SU-DHL-6 (cell line): ENCODE data around the gene MAPK11.

Experiments used
- H2AFZ ChIP-seq: fragments of 200-600 bp; sonication (generic); 2 replicates; pipeline ENCODE4 v1.6.1; 2014; ENCODE audit warnings: low read depth, mild to moderate bottlenecking, moderate library complexity, mixed read lengths, antibody characterized with exemption, low read length; ENCODE audit not compliant: severe bottlenecking
- H3F3A ChIP-seq: fragments of 200-600 bp; shearing (Covaris generic); 2 replicates; pipeline ENCODE4 v1.6.0; 2016; ENCODE audit warnings: antibody characterized with exemption, mild to moderate bottlenecking; ENCODE audit not compliant: insufficient read depth
- H3K27ac ChIP-seq: fragments of 200-600 bp; sonication (generic); 2 replicates; pipeline ENCODE4 v1.5.1; 2016; ENCODE audit warnings: low read depth, mild to moderate bottlenecking, low read length, moderate library complexity, mixed read lengths
- H3K27me3 ChIP-seq: fragments of 200-600 bp; sonication (generic), shearing (Covaris generic); 2 replicates; pipeline ENCODE4 v1.6.0; 2014; ENCODE audit warnings: mild to moderate bottlenecking, low read length
- H3K36me3 ChIP-seq: fragments of 200-600 bp; sonication (generic); 2 replicates; pipeline ENCODE4 v1.6.1; 2014; ENCODE audit warnings: mild to moderate bottlenecking, low read length, mixed read lengths
- H3K4me2 ChIP-seq: fragments of 300-600, 200-600 bp; shearing (Covaris generic), sonication (generic); 2 replicates; pipeline ENCODE4 v1.6.0; 2014; ENCODE audit warnings: low read length, low read depth, mild to moderate bottlenecking; ENCODE audit not compliant: poor library complexity, severe bottlenecking
- H3K4me3 ChIP-seq: fragments of 200-600 bp; sonication (generic); 2 replicates; pipeline ENCODE4 v1.5.1; 2014; ENCODE audit warnings: antibody characterized with exemption, low read length, mild to moderate bottlenecking, mixed read lengths; ENCODE audit not compliant: insufficient read depth, poor library complexity, severe bottlenecking
- H3K79me2 ChIP-seq: fragments of 200-600 bp; sonication (generic); 2 replicates; pipeline ENCODE4 v1.6.1; 2014; ENCODE audit warnings: mild to moderate bottlenecking, low read length, moderate library complexity; ENCODE audit not compliant: insufficient read depth
- H3K9ac ChIP-seq: fragments of 200-600 bp; sonication (generic); 2 replicates; pipeline ENCODE4 v1.7.0; 2014; ENCODE audit warnings: mild to moderate bottlenecking, low read length
- H3K9me2 ChIP-seq: fragments of 200-600 bp; sonication (generic); replicated peaks from 2 replicates; pipeline ENCODE4 v1.6.1; 2014; ENCODE audit warnings: low read length; ENCODE audit not compliant: insufficient read depth
- H3K9me3 ChIP-seq: fragments of 200-600 bp; sonication (generic); 2 replicates; pipeline ENCODE4 v1.6.1; 2014; ENCODE audit warnings: low read length, mixed read lengths; ENCODE audit not compliant: insufficient read depth
- H4K20me1 ChIP-seq: fragments of 200-600 bp; sonication (generic); 2 replicates; pipeline ENCODE4 v1.6.1; 2014; ENCODE audit warnings: low read depth, mild to moderate bottlenecking, antibody characterized with exemption, low read length, moderate library complexity, mixed read lengths
- EZH2phosphoT487 ChIP-seq: fragments of 200-600 bp; sonication (generic), shearing (Covaris generic); conservative IDR thresholded peaks from 2 replicates; pipeline ENCODE4 v1.6.1; 2018; ENCODE audit warnings: mild to moderate bottlenecking, antibody characterized with exemption, low read length, moderate library complexity, mixed read lengths
- TF ChIP-seq, protein P1 (sequence below): fragments of 200-600 bp; sonication (generic); IDR thresholded peaks from one replicate; pipeline ENCODE4 v1.5.1; 2017; ENCODE audit warnings: antibody characterized with exemption, mild to moderate bottlenecking, low read length, moderate library complexity; ENCODE audit not compliant: insufficient read depth, poor library complexity, severe bottlenecking

The MAPK11 gene

GRCh38 chr22:50308597-50308935 lies 38.4 kb upstream of the MAPK11 start:
- TF ChIP-seq, protein P1, sequence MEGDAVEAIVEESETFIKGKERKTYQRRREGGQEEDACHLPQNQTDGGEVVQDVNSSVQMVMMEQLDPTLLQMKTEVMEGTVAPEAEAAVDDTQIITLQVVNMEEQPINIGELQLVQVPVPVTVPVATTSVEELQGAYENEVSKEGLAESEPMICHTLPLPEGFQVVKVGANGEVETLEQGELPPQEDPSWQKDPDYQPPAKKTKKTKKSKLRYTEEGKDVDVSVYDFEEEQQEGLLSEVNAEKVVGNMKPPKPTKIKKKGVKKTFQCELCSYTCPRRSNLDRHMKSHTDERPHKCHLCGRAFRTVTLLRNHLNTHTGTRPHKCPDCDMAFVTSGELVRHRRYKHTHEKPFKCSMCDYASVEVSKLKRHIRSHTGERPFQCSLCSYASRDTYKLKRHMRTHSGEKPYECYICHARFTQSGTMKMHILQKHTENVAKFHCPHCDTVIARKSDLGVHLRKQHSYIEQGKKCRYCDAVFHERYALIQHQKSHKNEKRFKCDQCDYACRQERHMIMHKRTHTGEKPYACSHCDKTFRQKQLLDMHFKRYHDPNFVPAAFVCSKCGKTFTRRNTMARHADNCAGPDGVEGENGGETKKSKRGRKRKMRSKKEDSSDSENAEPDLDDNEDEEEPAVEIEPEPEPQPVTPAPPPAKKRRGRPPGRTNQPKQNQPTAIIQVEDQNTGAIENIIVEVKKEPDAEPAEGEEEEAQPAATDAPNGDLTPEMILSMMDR: no peak
- TF ChIP-seq EZH2phosphoT487: no peak
- Histone ChIP-seq H3K4me3 (no peak overlapping the region), H4K20me1 (no peaks in the 10 kb centered on the region), H3K36me3 (no peaks in the 10 kb centered on the region), H3K27me3 (no peaks in the 10 kb centered on the region), H3K9me3 (no peaks in the 10 kb centered on the region), H3K9ac (no peak overlapping the region), H3F3A (peaks cover 30% of the 10 kb centered on the region; the same call in 1 of the 2 replicates), H2AFZ (no peak overlapping the region), H3K4me2 (no peak overlapping the region), H3K79me2 (no peaks in the 10 kb centered on the region), H3K27ac (peak overlapping the region; percentile 23), H3K9me2 (no peaks in the 10 kb centered on the region)

DNA sequence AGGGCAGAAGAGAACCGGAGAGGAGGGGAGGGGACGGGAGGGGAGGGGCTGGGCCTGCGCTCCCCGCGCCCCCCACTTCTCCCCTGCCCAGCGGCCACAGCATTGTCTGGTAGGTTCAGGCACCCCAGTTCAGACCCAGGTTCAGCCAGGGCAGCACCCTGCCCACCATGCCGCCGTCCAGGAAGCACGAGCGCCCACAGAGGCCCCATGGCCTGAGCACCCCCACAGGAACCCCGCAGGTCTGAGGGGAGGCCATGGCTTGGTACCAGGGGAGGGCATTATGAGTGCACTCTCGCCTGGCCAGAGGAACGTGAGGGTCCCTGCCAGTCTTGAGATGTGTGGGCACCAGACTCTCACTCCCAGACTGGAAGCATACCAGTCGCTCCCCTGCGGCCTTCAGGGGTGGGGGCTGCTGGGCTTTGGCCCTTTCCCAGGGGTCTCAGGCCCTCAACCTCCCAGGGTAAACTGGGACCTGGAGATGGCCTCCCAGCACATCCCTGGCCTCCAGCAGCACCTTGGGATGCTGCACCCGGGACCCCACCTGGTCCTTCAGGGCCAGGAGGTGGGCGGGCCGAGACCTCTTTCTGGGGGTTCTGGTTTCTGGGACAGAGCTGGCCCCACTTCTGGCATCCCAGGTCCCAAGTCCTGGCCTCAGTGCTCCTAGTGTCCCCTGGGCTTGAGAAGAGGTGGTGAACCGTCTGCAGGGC lies 37.9 kb upstream of the MAPK11 start:
- Histone ChIP-seq H3K27ac (0 out of 2 replicates have a peak overlapping the region, but pooled peaks have one; percentile 22), H3K79me2 (no peaks in the 10 kb centered on the region), H3F3A (peaks cover 34% of the 10 kb centered on the region), H3K9me3 (no peaks in the 10 kb centered on the region), H4K20me1 (no peaks in the 10 kb centered on the region), H3K9ac (no peak overlapping the region), H3K4me3 (no peak overlapping the region), H2AFZ (no peak overlapping the region), H3K9me2 (no peaks in the 10 kb centered on the region), H3K36me3 (no peaks in the 10 kb centered on the region), H3K4me2 (no peak overlapping the region), H3K27me3 (no peaks in the 10 kb centered on the region)
- no peak for TF ChIP-seq EZH2phosphoT487
- TF ChIP-seq, protein P1: no peak

DNA sequence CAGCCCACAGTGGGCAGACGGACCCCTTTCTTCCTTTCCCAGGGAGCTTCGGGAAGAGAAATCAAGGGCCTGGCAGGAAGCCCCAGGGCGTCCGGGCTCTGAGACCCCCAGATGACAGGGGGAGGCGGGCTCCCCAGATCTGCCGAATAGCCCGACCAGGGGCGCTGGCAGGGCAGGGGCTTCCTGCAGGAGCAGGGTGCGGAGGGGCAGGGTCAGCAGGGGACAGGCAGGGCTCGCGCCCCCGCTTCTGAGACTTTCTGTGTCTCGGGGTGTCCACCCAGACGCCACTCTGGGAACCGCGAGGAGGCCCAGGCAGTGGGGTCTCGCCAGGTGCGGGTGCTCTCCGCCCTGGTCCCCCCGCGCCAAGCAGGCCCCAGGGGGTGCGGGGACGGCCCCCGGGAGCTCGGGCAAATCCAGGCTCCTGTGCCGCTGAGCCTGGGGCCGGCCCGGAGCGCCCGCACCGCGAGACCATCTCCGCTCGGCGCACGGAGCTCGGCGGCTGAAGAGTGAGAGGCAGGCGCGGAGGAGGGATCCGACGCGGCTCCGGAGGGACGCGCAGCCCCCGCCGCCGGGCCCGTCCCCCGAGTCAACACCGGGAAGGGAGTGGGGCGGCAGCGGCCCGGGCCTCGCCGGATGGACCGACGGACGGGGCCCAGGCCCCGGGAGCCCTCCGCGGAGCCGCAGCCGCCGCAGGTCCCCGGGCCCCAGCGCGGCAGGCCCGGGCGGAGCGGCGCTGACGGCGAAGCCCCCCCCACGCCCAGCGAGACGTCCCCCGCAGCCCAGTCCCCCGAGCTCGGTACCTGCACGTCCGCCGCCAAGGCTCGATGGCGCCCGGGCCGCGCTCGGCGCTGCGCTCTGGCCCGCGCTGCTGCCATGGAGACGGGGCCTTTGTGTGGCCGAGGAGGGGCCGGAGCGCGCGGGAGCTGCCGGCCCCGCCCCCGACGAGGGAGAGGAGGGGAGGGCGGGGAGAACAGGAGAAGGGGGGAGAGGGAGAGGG lies 36.9 kb upstream of the MAPK11 start, which contains the start of gene PLXNB2:
Gene PLXNB2 (minus strand): TSS at position 894 of the 997 bp plus-strand sequence. CDS start 17,062 bp downstream, outside the sequence.
- no peaks in the 10 kb centered on the region for H3K36me3 ChIP-seq
- no peaks in the 10 kb centered on the region for H3K9me2 ChIP-seq
- peak within 1 kb of the TSS; percentile 97 for H3K27ac ChIP-seq
- no peaks in the 10 kb centered on the region for H3K27me3 ChIP-seq
- TF ChIP-seq, protein P1: no peak
- TF ChIP-seq EZH2phosphoT487: no peak
- H3K9ac ChIP-seq: peak within 1 kb of the TSS; percentile 65
- peak within 1 kb of the TSS; percentile 74 for H3K4me2 ChIP-seq
- peaks cover 43% of the 10 kb centered on the region for H3F3A ChIP-seq
- H3K4me3 ChIP-seq: peak within 1 kb of the TSS; percentile 54
- no peak within 1 kb of the TSS for H2AFZ ChIP-seq
- H4K20me1 ChIP-seq: no peaks in the 10 kb centered on the region
- no peaks in the 10 kb centered on the region for H3K79me2 ChIP-seq
- no peaks in the 10 kb centered on the region for H3K9me3 ChIP-seq
